ENCODE results near the gene CMTM3. TPM values are rescaled to one million over a fixed set of nuclear protein-coding genes. Genes with fewer than 3 reads are reported as not detected.

CMTM3 gene
- total RNA-seq, 1 experiment from 2014 or later, result 39.2 TPM

DNA sequence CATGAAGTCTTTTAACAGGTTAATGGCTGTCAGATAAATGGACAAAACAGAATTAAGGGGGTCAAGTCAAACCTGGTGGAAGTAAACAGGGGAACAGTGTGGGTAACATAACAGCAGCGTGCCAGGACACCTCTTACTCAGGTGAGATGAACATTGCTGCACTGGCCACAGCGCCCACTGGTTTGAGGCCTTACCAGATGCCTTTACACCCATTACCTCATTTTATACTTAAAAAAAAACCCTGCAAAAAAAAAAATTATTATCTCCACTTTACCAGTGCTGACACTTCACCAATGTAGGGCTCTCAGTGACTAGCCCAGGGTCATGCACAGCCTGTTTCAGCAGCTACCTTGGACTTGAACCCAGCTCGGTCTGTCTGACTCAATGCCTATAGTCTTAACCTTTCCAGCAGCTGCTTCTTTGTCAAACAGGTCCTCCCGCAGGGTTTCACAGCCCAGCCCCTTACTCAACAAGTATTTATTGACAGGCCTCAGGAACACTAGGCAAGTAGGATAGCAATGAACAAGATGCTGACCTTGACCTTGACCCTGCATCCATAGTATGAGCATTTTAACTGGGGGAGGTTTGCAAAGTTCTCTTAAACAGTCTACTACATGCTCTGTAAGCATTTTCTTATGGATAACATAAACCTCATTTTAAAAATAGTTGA, 30.2 kb downstream of the CMTM3 start:
- Histone ChIP-seq H3K27ac (ENCODE audit: insufficient read length, low read depth, low read length) (no peak overlapping the region), H2BK12ac (ENCODE audit: insufficient read length, low read depth, low read length) (no peak overlapping the region), H3K56ac (ENCODE audit: insufficient read length, low read depth, low read length) (no peak overlapping the region), H2AK5ac (ENCODE audit: insufficient read length, low read length) (no peak overlapping the region), H4K91ac (ENCODE audit: insufficient read length, low read depth, low read length) (no peak overlapping the region), H3K9ac (ENCODE audit: extremely low read depth, insufficient read length, low read length) (no peak overlapping the region), H4K8ac (replicated peaks; ENCODE audit: insufficient read length, low read depth, low read length) (no peak overlapping the region), H3K9me3 (ENCODE audit: control insufficient read depth, low read depth, low read length) (no peaks in the 10 kb centered on the region), H2BK5ac (ENCODE audit: insufficient read length, low read length) (peak overlapping the region; percentile 53), H3K4ac (ENCODE audit: low read depth, low read length) (no peak overlapping the region), H4K5ac (ENCODE audit: insufficient read length, low read depth, low read length) (no peak overlapping the region), H2BK120ac (ENCODE audit: low read depth, low read length, poor library complexity, severe bottlenecking) (no peak overlapping the region), H3K27me3 (ENCODE audit: insufficient read depth, low read length) (no peaks in the 10 kb centered on the region), H3K14ac (ENCODE audit: insufficient read depth, low read length) (no peak overlapping the region), H3K4me1 (ENCODE audit: insufficient read depth, low read length) (peaks cover 1% of the 10 kb centered on the region; the same call in 1 of the 2 replicates), H4K20me1 (ENCODE audit: control insufficient read depth, insufficient read depth, insufficient read length) (no peaks in the 10 kb centered on the region), H3K23me2 (ENCODE audit: insufficient read length, low read depth, low read length, poor library complexity, severe bottlenecking) (no peaks in the 10 kb centered on the region), H2BK20ac (ENCODE audit: low read depth, low read length, poor library complexity, severe bottlenecking) (no peak overlapping the region), H3K18ac (ENCODE audit: insufficient read length, low read depth, low read length) (no peak overlapping the region), H2BK15ac (ENCODE audit: low read depth, low read length) (no peak overlapping the region), H3K79me2 (ENCODE audit: insufficient read depth, low read length) (no peaks in the 10 kb centered on the region), H3T11ph (ENCODE audit: low read length) (no peak overlapping the region), H3K4me2 (ENCODE audit: insufficient read depth, insufficient read length, low read length) (no peak overlapping the region), H3K79me1 (ENCODE audit: insufficient read depth, low read depth, low read length, poor library complexity, severe bottlenecking) (no peaks in the 10 kb centered on the region), H3K23ac (ENCODE audit: insufficient read length, low read depth, low read length) (no peak overlapping the region), H2AFZ (ENCODE audit: low read length) (no peak overlapping the region)
- no peak for TF ChIP-seq CTCF (conservative IDR thresholded peaks at IDR 0.05)
- no peak for DNase-seq
- Mint-ChIP-seq H3K4me1 (peaks cover 18 to 19% of the 10 kb centered on the region in 2 experiments), H3K36me3 (ENCODE audit: insufficient read depth in 1 of 3, low read depth in 3 of 3) (peaks cover 23 to 49% (median 40%) of the 10 kb centered on the region in 3 experiments), H3K9me3 (no peaks in the 10 kb centered on the region; a peak in 1 of 5 replicates), H3K4me3 (no peak overlapping the region), H3K27me3 (ENCODE audit: low read depth) (no peaks in the 10 kb centered on the region), H3K27ac (peak overlapping the region in 2 of 3 experiments; percentile 44 to 81; a peak in 3 of 7 replicates)
- WGBS (ENCODE audit: extremely low coverage, insufficient read length, low lambda C conversion rate), result no CpG with 5 or more reads among the region's 4 CpGs
